GM19452 (cell line): ENCODE results near the gene ANO7.
A peak's percentile ranks its signal among the peaks of the same experiment; 100 is the strongest.

Source experiments
- ATAC-seq: cut with Tn5 transposase; IDR thresholded peaks from one replicate; pipeline ENCODE4 v1.9.1; 2021; ENCODE audit not compliant: unreplicated experiment

ANO7 gene

GRCh38 chr2:241268716-241269445 is 80.4 kb downstream of the ANO7 start:
- no peak for ATAC-seq

GRCh38 chr2:241269707-241270520 is 81.4 kb downstream of the ANO7 start:
- no peak for ATAC-seq

GRCh38 chr2:241270531-241270930 is 82.1 kb downstream of the ANO7 start:
- ATAC-seq = no peak

- ATAC-seq = peak; percentile 43
Measured at GRCh38 chr2:241271706-241272302, 83.3 kb downstream of the ANO7 start.

- ATAC-seq = peak; percentile 51
Measured at GRCh38 chr2:241272303-241273209, 84.1 kb downstream of the ANO7 start.

GRCh38 chr2:241273210-241274020 is 84.9 kb downstream of the ANO7 start:
- no peak for ATAC-seq

- ATAC-seq = no peak
Measured at GRCh38 chr2:241274127-241274526, 85.7 kb downstream of the ANO7 start.
